ENCODE results near the gene ZNF224.

DNA sequence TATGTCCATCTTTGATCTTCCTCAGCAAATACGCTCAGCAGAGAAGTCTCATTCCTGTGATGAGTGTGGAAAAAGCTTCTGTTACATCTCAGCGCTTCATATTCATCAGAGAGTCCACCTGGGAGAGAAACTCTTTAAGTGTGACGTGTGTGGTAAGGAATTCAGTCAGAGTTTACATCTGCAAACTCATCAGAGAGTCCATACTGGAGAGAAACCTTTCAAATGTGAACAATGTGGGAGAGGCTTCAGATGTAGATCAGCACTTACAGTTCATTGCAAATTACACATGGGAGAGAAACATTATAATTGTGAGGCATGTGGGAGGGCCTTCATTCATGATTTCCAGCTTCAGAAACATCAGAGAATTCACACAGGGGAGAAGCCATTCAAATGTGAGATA, 27.9 kb upstream of the ZNF224 start:
- TF ChIP-seq ZNF274 (IDR thresholded peaks at IDR 0.05; ENCODE audit: low read depth, low read length) (no peak), YY1 (IDR thresholded peaks at IDR 0.05; ENCODE audit: insufficient read depth, insufficient read length) (no peak)
